NB4 (cell line): ENCODE measurements around the gene RASGRP1.

Experiments used
- MYC ChIP-seq: IDR thresholded peaks from 2 replicates; pipeline ENCODE4 v1.6.1; 2011; ENCODE audit warnings: low read depth, low read length
- POLR2A ChIP-seq: IDR thresholded peaks from 2 replicates; pipeline ENCODE4 v1.6.1; 2011; ENCODE audit warnings: mild to moderate bottlenecking; ENCODE audit not compliant: insufficient read length; ENCODE audit errors: extremely low read depth
- TF ChIP-seq, protein P1 (sequence below): IDR thresholded peaks from one replicate; pipeline ENCODE4 v1.5.1; 2012; ENCODE audit warnings: low read depth, low read length

DNA sequence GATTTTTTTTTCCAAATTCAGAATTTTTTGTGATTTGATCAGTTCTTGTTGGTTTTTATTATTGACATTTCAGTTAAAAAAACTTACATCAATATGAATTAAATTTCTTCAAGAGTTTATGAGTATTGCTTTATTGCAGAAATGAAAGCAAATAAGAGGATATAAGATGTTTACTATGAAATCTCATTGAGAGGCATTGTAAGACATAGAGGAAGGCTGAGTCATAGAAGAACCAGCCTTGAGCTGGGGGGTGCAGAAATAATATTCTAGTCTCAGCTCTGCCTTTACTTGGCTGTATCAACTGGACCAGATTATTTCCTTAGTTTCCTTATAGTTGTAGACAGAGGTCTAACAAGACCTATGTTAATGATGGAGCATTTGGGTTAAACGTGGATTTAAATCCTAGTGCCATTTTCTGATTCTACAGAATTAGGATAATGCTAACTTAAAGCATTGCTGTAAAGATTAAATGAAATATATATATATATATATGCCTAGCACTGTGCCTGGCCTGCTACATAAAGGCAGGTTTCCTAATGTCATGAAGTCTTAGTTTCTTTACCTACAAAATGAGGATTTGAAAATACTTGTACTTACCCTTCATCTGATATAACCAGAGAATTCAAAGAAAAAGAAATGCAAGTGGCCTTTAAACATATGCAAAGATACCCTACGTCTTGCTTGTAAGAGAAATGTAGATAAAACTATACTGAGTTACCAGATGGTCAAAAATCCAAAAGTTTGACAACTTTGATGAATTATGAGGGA lies 103.4 kb downstream of the RASGRP1 start:
- TF ChIP-seq POLR2A (no peak), MYC (no peak)
- TF ChIP-seq, protein P1, sequence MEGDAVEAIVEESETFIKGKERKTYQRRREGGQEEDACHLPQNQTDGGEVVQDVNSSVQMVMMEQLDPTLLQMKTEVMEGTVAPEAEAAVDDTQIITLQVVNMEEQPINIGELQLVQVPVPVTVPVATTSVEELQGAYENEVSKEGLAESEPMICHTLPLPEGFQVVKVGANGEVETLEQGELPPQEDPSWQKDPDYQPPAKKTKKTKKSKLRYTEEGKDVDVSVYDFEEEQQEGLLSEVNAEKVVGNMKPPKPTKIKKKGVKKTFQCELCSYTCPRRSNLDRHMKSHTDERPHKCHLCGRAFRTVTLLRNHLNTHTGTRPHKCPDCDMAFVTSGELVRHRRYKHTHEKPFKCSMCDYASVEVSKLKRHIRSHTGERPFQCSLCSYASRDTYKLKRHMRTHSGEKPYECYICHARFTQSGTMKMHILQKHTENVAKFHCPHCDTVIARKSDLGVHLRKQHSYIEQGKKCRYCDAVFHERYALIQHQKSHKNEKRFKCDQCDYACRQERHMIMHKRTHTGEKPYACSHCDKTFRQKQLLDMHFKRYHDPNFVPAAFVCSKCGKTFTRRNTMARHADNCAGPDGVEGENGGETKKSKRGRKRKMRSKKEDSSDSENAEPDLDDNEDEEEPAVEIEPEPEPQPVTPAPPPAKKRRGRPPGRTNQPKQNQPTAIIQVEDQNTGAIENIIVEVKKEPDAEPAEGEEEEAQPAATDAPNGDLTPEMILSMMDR: no peak
